ENCODE measurements around the gene MBP. TPM values are rescaled to one million over a fixed set of nuclear protein-coding genes. Genes with fewer than 3 reads are reported as not detected.

Gene MBP
- total and polyA plus RNA-seq, 2 of the 4 experiments (the other 2 are of a cell fraction): 0.72 to 0.90 TPM

GRCh38 chr18:77119851-77120491 is 12.6 kb downstream of the MBP start:
- Histone ChIP-seq H3K36me3 (ENCODE audit: control insufficient read depth, insufficient read depth, low read length) (no peaks in the 10 kb centered on the region), H2AK5ac (ENCODE audit: low read depth, low read length) (0 out of 2 replicates have a peak overlapping the region, but pooled peaks have one; percentile 99), H3K27me3 (ENCODE audit: control insufficient read depth, insufficient read depth, low read length) (no peaks in the 10 kb centered on the region), H2BK15ac (ENCODE audit: low read depth, low read length) (no peak overlapping the region), H3K79me1 (ENCODE audit: low read depth in 1 of 2, low read length in 2 of 2) (peaks cover 0 to 6% of the 10 kb centered on the region in 2 experiments; a peak in 1 of 4 replicates), H3K4me1 (ENCODE audit: control insufficient read depth, insufficient read depth, low read length) (peaks cover 8% of the 10 kb centered on the region), H3K4ac (ENCODE audit: low read depth, low read length) (no peak overlapping the region), H4K91ac (ENCODE audit: insufficient read depth, low read depth, low read length) (no peak overlapping the region), H3K18ac (ENCODE audit: low read depth, low read length) (no peak overlapping the region), H3K4me3 (ENCODE audit: insufficient read depth, low read depth, low read length) (no peak overlapping the region), H3K56ac (ENCODE audit: extremely low read depth, insufficient read depth, low read length) (no peak overlapping the region), H2BK20ac (ENCODE audit: low read depth, low read length) (no peak overlapping the region), H3K23ac (ENCODE audit: low read depth, low read length) (no peak overlapping the region), H2BK120ac (ENCODE audit: low read depth, low read length) (no peak overlapping the region), H2AFZ (replicated peaks; ENCODE audit: low read length, poor library complexity) (no peak overlapping the region), H2AK9ac (replicated peaks; ENCODE audit: low read depth, low read length, poor library complexity) (no peak overlapping the region), H4K20me1 (ENCODE audit: insufficient read depth, low read length) (no peaks in the 10 kb centered on the region), H3K9me3 (ENCODE audit: control insufficient read depth, insufficient read depth, low read length) (no peaks in the 10 kb centered on the region), H3K9ac (ENCODE audit: low read depth, low read length) (no peak overlapping the region), H4K5ac (ENCODE audit: low read depth, low read length) (no peak overlapping the region), H3K4me2 (ENCODE audit: low read depth, low read length) (no peak overlapping the region), H4K8ac (ENCODE audit: low read depth in 2 of 2, low read length in 2 of 2) (no peak overlapping the region), H3K14ac (replicated peaks; ENCODE audit: low read depth, low read length) (no peak overlapping the region), H2BK5ac (ENCODE audit: low read depth, low read length, poor library complexity, severe bottlenecking) (no peak overlapping the region), H3K9me1 (ENCODE audit: insufficient read depth, low read length) (peaks cover 11% of the 10 kb centered on the region; the same call in 1 of the 2 replicates), H3K27ac (ENCODE audit: insufficient read depth, low read length) (no peak overlapping the region)
- TF ChIP-seq FOS (IDR thresholded peaks at IDR 0.05; ENCODE audit: low read depth, low read length): no peak
- intact Hi-C loops (cut with micrococcal nuclease) (no loop called here), dilution Hi-C loops (cut with HindIII; ENCODE audit: low sequenced_read_pairs, unreplicated experiment) (no loop called here), in situ Hi-C loops (cut with MboI; ENCODE audit: low sequenced_read_pairs) (loop anchor here (25.0 kb wide), 1 partner anchor 658 kb away; no protein-coding TSS in a partner anchor)
- ChIA-PET CTCF (no interaction called here), POLR2A (ENCODE audit: unreplicated experiment) (no interaction called here)
- BruUV-seq (replicated peaks): no TSS peak
- WGBS, 2 experiments (ENCODE audit: extremely low coverage in 2 of 2, insufficient read length in 1 of 2): 94% methylated on average over 13 of the region's 23 CpGs; no CpG with 5 or more reads in 1 of the 2 experiments
- ATAC-seq (ENCODE audit: low read depth) (no peak), DNase-seq (no peak)

Data from IMR-90 (cell line).